Fibroblast of upper back skin (primary cell): ENCODE results near the gene MFAP3L.
A peak's percentile ranks its signal among the peaks of the same experiment; 100 is the strongest.

Source experiments
- DNase-seq: peaks from one replicate; pipeline ENCODE4 v3.0.0-alpha.2; 2013

The MFAP3L gene

DNA sequence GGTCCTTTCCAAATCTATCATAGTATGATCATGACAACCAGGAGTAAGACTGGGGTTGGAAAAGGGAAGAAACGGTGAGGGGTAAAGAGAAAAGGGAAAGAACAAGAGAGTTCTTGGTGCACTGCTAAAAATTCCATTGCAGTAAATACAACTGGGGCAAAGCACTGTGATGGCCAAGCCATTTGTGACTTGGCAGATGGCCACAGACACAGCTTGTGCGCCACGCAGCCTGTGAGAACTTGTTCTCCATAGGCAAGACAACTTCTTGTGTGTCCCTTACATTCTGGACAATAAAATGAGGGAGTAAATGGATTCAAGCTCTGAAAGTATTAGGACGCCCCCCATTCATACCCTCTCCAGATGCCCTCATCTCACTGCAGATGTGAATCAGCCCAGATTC is 10.9 kb downstream of the MFAP3L start:
- DNase-seq = no peak

DNA sequence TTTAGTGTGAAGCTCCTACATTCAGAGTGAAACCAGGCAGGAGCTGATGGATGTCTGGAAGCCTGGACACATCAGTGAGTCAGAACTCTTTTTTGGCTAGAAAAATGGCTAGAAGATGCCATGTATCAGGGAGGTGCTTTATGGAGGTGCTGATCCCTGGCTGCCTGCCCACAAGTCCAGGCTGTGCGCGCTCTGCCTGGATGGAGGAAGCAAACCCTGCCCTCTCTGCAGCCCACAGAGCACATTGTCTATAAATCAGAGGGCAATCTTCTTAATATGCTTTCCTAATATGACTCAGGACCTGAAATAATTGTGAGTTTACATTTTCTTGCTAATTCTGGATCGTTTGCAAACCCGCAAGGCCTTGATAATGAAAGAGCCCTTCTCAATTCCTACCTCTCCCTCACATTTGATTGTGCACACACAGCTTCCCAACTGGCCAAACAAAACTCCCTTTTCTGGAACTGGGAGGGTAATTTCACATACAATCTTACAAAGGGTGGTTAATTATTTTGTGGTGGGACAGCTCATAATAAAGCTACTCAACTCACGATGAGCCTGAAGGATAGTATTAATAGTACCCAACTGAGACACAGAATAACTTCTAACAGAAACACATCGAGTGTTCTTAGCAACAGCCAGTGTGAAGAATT is 11.7 kb downstream of the MFAP3L start:
- peak; percentile 85 for DNase-seq

DNA sequence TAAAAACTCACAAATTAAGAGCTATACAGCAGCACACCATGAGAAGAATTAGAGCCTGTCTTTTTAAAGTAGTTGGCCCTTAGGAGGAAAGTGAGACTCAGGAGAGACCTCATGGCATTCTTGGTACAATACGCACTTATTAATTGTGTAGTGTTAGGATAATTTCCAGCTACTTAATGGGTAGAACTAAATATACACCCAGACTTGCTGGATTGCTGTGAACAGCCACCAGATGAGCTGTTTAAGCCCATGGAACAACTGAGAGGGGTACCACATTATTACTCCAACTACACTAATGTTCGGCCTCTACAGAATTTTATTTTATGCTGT is 13.6 kb downstream of the MFAP3L start:
- no peak for DNase-seq

DNA sequence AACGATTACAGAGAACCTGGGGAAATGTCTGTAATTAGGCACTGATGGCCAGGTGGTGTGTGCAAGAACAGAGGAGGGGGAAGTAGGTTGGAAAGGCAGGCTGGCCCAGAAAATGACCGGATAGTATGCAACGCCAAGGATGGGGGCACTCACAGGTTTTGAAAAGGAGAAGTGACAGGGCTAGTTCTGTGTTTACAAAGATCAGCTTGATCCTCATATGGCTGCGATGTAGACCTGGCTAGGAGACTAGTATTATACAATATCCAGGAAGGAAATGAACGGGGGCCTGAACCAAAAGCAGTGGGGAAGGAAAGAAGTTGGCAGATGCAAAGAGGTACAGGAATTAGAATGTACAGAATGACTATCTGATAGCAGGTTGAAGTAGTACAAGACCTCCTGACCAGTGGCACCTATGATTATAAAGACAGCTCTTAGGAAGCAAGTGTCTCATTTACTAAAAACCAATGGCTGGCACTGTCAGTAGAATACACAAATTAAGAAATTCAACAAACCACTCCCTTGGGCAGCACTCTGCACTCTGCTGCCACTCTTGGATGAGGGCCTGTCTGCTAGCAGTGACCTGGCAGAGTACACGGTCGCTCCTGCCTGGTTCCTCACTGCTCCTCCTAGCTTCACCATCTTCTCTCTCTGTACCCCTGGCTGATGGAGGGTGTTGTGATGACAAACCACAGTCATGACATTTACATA is 14.1 kb downstream of the MFAP3L start:
- no peak for DNase-seq

DNA sequence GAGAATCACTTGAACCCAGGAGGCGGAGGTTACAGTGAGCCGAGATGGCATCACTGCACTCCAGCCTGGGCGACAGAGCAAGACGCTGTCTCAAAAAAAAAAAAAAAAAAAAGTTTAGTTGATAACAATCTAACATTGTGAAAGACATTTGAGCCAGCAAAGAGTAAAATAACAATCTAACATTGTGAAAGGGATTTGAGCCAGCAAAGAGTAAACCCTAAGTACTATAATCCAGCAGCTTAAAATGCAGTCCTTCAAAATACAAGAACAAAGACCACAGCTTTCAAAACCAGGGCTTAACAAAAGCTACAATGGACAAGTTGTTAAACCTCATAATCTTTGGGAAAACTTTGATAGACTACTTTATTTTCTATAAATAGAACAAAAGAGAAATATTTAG is 16.9 kb downstream of the MFAP3L start:
- no peak for DNase-seq

DNA sequence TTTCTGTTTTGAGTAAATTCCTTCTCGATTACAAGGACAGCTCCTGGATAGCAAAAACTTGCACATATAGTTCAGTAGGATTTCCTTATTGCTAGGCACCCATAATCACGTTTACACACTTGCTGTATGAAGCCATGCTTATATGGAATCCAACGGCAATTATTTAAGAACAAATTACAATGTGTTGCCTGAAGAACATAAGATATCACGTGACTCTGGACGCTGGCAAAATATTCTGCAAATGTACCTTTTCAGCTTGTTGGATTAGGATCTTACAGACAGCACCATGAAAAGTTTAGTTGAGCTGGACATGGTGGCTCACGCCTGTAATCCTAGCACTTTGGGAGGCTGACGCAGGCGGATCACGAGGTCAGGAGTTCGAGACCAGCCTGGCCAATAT is 17.4 kb downstream of the MFAP3L start:
- DNase-seq = no peak

DNA sequence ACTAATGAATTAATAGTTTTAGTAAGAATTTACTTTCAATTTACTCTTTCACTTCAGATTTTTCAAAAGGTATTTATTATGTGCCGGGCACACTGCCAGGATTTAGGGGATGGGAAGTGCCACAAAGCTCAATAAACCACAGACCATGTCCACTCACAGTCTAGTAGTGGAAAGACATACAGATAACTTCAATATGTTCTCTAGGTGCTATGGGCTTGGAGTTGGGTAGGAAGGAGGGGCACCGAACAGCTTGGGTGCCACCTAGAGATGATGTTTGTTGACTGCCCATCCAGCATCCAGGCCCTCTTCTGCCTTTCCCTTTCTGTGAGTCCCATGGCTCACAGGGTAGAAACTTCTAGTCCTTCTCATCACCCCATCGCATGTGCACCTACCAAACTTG is 17.8 kb downstream of the MFAP3L start:
- peak; percentile 53 for DNase-seq

DNA sequence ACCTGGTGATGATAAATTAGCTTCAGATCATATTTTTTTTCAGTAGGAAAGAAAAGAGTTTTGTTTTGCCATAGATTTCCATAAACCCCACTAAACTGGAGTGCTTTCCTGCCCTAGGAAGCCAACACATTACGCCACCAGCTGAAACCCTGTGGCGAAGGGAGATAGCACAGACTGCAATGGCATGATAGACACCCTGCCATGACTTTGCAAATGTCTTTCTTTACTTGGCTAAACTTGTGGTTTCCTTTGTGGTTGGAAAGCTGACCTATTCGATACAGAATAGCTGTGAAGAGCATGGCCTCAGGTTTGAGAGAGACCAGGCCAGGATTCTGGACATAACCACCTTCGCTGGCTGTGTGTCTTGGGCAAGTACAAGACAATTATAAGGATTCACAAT is 19.1 kb downstream of the MFAP3L start:
- peak; percentile 21 for DNase-seq

DNA sequence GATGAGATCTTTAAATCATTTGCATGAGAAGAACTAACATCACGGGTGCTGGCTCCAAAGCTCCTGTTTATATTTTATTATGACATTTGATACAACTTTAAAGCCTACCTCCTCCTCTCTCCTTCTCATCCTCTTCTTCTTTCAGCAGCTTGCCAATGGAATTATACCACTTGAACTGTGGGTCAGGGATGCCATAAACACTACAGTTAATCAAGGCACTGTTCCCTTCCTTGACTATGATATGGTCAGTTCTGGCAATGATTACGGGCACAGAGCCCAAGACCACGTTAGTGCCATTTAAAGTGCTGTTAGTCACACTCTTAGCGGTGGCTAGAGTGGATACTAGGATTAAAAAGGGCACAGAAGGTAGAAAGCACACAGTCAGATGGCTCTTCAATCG is 20.7 kb downstream of the MFAP3L start:
- DNase-seq = no peak

DNA sequence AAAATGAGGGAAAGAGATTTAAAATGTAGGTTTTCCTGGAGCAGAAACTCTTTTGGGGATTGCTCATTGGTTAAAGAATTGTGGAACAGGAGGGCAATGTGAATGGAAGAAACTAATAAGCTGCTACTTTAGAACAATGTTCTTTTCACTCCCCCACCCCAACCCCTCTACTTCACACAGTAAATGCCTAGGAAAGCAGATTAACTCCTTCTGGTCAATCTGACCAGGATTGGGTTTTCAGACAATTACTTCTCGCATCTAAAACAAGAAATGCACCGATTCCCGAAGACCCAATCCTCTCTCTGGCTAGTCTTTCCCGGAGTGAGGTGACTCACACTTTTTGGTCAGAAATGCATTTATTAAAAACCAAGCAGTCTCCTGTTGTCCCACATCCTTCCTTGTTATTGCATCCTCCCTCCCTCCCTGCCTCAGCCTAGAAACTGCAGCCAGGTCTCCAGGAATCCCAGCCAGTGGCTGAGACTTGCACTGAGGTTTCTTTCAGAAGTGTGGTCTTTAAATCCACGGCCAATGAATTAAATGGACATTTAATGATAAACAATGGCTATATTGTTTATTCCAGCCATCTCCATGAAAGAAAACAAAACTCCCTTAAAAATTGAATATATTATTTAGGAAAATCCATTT is 21.4 kb downstream of the MFAP3L start:
- peak; percentile 65 for DNase-seq

DNA sequence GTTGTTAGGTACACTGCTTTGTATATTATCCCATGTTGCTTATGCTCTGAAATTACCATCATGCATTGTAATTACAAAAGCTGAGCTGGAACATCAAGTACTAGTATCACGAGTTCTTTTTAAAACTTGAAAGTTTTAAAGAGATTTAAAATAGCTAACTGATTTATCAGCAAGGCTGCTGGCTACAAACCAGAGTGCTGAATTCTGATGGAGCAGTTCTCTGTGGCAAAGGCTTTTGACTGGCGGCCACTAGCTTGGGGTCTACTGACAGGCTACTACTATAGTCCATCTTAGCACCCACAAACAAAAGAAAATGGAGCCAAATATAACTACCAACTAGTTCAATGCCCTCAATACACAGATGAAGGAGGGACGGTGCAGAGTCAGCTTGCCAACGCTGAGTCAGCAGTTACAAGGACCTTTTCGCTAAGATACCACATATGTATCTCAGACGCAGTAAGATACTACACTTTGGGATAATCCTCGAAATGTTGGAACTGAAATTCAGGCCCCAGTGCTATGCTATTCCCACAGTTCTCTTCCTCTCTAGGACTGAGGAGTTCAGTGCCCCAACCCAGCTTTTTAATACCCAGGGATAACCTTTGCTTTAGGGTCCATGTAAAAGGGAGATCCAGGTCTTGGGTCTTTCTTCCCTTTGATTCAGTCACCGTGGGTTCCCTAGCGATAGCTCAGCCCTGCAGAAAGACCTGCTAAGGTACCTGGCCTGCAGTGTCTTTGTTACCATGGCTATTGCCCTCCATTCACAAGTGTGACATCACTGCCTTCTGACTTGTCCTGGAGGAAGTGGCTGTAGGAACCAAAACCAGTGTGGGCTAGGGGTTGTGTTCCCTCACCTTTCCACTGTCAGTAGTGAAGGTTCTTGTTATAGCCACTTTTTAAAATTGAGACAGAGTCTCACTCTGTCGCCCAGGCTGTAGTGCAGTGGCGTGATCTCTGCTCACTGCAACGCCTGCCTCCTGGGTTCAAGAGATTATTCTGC is 22.8 kb downstream of the MFAP3L start:
- DNase-seq = no peak

DNA sequence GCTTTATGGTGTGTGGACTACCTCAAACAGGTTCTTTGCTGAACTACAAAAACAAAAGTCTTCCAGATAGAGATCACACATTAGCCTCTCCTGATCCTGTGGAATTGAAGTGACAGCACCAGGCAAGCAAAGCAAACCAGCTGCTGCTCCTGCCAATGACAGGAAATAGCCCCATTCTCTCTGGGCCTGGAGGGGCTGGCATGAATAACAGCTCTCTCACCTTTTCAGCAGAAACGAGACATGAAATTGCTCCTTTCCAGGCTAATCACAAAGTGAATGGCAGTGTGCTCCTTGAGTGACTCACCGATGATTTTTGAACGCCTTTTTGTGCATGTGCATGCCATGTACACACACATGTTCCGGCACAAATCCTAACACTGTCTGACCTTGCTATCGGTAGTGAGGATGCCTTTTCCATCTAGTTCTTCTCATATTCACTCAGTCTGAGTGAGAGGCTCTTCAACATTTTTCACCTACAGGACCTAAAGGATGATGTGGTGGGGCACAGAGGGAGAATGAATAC is 24.4 kb downstream of the MFAP3L start:
- DNase-seq = no peak

DNA sequence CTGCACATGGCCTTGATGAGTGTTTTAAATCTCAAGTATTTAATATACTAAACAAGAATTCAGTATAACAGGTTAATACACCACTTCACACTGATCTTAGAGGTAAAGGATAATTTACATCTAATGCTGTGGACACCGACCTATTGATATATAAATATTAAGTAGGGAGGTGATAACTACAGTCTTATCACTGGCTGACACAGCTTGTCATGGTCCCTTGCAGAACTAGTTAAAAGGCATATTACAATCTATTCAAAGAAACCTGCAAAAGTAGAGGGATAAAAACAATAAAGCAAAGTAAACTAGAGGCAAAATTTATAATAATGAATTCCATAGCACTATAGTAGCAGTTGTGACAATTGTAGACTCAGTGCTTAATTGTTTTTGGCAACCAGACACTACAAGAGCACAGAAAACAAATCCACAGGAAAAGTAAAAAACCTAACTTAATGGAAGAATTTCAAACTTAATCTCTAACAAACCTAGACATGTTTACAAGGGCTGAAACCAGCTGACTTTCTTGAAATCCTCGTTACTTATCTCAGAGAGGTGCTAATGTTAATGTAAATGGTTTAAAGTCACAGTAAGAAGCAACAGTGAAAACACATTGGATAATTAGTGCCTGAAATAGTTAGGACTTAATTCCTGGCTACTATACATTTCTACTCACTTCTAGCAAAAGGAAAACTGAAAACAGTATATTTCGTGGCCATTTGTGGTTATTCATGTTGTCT is 25.0 kb downstream of the MFAP3L start:
- no peak for DNase-seq

DNA sequence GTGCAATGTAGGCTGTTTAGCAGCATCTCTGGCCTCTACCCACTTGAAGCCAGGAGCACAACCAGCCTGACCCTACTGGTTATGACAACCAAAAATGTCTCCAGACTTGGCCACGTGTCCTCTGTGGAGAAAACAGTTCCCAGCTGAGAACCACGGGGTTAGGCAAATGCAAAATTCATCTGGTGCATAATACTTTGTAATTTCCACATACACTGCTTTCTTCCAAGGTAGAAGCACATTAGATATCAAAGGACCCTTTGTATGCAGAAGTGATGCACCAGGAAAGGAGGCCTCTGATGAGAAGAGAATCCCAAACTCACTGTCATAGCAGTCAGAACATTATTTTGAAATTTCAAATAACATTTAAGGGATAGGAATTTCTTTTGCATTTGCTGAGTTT is 26.3 kb downstream of the MFAP3L start:
- no peak for DNase-seq

DNA sequence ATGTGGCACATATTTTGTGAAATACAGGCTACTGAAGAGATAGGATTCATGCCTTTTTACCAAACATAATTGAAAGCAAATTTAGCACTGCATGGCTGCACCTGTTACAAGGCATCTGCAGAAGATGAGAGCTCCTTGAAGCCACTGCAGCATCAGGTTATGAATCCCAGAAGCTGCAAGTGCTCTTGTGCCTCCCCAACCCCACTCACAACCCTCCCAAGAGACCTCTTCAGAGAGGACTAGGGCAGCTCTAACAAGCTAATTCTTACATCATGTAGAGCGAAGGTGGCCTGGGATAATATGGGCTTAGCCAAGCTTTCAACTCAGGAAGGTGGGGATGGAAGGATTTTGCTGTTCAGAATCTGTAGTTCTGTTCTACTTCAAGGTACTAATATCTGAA is 27.2 kb downstream of the MFAP3L start:
- no peak for DNase-seq

DNA sequence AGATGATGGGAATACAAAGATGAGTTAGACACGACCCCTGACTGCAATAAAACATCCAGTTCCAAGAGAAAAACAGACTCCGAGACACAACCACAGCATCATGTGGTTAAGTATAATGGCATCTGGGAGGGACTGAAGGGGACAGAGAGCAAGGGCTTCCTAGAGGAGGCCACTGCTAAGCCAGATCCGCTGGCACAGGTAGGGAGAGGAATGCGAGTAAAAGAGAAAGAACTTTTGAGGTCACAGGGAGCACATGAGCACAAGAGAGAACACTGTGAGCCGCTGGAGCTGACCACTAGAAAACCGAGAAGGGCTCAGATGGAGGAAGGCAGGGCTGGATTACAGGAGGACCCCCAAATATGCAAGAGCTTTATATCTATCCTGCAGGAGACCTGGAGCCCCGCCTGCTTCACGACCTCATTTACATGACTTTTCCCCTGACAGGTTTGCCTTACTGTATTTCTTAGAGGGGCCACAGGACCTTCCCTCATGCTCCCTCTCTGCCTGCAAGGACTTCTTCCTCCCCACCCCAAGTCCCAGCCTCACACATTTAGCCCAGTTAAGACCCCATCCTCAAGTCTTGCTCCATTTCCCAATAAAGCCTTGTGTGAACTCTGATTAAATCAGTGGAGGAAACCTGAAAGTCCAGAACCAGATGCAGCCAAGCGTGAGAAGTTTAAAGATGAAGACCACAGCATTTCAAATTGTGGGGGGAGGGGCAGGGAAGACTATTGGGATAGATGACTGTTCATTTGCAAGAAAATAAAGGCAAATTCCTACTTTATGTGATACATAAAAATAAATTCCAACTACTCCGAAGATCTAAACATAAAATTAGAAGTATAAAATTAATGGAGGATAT is 29.6 kb downstream of the MFAP3L start:
- DNase-seq = no peak

DNA sequence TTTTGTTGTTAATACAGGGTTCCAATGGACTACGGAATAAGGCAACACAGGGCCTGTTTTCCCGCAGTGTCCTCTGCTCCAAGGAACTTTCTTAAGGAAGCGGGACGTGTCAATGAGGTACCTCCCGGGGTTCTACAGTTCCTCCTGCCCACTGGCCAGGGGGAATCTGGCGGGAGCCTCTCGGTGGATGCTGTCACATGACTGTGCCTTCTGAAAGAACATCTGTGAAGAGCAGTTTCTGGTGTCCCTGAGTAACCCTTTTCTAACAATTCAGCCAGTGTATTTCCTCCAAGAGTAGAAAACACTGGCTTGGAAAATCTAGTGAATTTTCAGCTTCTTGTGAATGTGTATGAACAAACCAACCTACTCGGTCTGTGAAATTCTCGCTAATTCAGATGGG is 32.7 kb downstream of the MFAP3L start:
- no peak for DNase-seq

DNA sequence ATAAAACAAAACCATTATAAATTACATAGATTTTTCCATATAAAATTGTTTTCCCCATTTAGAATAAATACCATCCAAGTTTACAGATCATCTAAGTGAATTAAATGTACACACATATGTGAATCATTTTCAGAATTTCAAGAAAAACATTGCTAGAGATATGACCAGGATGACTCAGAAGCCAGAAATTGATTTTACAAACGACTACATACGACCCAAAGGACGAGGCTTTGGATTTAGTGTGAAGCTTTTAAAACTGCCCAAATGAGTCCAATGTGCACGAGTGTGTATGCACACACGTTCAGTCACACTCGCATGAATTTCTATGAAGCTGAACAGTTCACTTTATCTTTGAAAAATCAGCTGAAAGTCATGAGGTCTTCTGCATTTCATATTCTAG is 37.9 kb downstream of the MFAP3L start:
- DNase-seq = peak; percentile 25

DNA sequence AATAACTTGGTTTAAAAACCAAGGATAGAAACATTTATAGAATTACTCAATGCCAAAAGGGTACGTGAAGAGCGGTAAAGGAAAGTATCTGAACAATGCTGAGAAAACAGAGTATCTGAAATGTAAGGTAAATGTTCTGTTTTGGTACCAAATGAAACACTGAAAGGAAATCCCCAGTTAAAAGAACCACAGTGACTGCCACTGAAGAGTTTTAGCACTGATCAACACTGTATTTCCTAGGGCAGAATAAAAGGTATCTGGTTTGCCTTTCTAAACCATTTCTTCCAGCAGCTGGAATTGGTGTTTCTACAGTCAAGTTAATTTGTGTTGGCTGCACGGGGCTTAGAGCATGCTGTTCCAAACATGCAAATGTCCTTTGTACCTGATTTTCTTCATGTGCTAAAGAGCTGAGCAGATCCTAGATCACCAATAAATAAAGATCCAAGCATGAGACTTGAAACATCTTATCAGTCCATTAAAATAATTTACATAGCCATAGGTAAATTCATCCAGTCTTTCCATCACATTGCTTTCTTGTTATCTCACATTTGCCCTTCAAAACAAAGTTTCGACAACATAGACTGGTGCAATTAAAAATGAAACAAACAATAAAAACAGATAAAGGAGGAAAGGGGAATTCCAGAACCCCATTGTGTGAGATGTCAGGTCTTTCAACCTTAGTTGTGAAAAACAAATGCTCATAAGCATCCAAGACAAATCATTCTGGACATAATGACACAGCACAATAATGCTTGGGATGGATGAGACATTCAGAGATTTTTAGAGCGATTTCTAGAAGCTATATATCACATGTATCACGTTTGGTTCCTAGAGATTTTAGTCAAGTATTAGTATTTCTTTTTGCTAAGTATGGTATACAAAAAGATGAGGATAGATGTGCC is 38.6 kb downstream of the MFAP3L start:
- no peak for DNase-seq

DNA sequence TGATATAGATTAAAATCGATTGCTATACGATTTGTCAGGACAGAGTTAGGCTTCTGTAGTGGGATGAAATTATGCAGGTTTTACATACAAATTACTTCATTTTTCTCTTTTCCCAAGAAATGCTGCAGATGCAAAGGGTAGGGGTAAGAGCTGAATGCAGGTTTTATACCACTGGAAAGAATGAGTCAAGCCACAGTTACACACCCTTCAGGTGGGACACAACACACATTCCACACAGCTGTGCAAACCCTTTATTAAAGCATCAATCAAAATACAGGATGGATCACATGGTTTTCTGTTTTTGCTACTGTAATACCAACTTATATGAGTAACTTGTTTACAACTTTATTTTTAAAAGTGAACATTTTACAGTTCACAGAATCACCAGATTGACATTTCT is 39.8 kb downstream of the MFAP3L start:
- no peak for DNase-seq
